ENCODE results near the gene DLGAP1.

Gene DLGAP1

DNA sequence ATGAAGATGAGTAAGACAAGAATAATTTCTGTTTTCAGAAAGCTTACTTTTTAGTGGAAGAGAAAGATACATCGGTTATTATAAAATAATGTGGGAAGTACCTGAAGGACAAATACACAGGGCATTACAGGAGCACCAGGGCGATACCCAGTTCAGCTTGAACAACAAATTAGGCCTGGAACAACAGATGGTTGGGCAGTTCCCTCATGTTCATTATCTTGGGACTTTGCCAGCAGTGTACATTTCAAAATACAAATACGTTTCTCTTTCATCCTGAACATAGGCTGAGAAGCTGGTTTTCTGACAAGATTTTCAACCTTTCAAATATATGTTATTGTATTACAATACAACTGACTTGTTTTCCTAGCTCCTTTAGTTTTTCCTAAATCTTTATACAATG lies 925.5 kb downstream of the DLGAP1 start:
- TF ChIP-seq, protein P1, sequence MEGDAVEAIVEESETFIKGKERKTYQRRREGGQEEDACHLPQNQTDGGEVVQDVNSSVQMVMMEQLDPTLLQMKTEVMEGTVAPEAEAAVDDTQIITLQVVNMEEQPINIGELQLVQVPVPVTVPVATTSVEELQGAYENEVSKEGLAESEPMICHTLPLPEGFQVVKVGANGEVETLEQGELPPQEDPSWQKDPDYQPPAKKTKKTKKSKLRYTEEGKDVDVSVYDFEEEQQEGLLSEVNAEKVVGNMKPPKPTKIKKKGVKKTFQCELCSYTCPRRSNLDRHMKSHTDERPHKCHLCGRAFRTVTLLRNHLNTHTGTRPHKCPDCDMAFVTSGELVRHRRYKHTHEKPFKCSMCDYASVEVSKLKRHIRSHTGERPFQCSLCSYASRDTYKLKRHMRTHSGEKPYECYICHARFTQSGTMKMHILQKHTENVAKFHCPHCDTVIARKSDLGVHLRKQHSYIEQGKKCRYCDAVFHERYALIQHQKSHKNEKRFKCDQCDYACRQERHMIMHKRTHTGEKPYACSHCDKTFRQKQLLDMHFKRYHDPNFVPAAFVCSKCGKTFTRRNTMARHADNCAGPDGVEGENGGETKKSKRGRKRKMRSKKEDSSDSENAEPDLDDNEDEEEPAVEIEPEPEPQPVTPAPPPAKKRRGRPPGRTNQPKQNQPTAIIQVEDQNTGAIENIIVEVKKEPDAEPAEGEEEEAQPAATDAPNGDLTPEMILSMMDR (conservative IDR thresholded peaks at IDR 0.05; ENCODE audit: control insufficient read depth, insufficient read depth, low read depth, low read length): no peak
- H3K4me3 ChIP-seq (ENCODE audit: control insufficient read depth, low read depth, low read length): no peak overlapping the region

DNA sequence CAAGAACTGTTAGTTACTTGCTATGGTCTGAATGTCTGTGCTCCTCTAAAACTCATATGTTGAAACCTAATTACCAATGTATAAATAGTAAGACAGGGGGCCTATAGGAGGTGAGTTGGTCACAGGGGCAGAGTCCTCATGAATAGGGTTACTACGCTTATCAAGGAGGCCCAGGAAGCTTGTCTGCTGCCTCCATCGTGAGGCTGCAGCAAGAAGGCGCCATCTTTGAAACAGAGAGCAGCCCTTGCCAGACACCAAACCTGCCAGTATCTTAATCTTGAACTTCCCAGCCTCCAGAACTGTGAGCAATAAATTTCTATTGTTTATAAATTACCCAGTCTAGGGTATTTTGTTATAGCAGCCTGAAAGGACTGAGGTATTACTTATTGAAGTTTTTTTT lies 926.0 kb downstream of the DLGAP1 start:
- H3K4me3 ChIP-seq (ENCODE audit: control insufficient read depth, low read depth, low read length): no peak overlapping the region
- TF ChIP-seq, protein P1 (conservative IDR thresholded peaks at IDR 0.05; ENCODE audit: control insufficient read depth, insufficient read depth, low read depth, low read length): no peak
- DNase-seq (ENCODE audit: low read depth): no peak

More for the DNA sequence above, 925.5 kb downstream of the DLGAP1 start:
- DNase-seq (ENCODE audit: low read depth): no peak

DNA sequence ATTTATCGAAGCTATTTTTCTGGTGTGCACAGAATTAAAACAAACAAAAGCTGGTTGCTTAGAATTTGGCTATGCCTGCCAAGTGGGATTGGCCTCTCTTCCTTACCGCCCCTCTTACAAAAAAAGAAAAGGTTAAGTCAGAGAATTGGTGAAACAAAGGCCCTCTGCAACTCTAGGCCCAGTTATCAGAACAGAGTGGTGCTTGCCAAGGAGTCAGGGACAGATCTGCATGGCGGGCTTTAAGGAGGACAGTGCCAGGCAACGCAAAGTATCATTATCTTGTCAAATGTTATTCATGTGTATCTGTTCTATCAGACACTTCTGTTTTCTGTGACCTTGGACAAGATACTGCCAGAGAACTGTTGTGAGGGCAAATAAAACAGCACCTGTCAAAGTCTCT lies 926.9 kb downstream of the DLGAP1 start:
- TF ChIP-seq, protein P1 (conservative IDR thresholded peaks at IDR 0.05; ENCODE audit: control insufficient read depth, insufficient read depth, low read depth, low read length): no peak
- H3K4me3 ChIP-seq (ENCODE audit: control insufficient read depth, low read depth, low read length): no peak overlapping the region
- DNase-seq (ENCODE audit: low read depth): no peak

DNA sequence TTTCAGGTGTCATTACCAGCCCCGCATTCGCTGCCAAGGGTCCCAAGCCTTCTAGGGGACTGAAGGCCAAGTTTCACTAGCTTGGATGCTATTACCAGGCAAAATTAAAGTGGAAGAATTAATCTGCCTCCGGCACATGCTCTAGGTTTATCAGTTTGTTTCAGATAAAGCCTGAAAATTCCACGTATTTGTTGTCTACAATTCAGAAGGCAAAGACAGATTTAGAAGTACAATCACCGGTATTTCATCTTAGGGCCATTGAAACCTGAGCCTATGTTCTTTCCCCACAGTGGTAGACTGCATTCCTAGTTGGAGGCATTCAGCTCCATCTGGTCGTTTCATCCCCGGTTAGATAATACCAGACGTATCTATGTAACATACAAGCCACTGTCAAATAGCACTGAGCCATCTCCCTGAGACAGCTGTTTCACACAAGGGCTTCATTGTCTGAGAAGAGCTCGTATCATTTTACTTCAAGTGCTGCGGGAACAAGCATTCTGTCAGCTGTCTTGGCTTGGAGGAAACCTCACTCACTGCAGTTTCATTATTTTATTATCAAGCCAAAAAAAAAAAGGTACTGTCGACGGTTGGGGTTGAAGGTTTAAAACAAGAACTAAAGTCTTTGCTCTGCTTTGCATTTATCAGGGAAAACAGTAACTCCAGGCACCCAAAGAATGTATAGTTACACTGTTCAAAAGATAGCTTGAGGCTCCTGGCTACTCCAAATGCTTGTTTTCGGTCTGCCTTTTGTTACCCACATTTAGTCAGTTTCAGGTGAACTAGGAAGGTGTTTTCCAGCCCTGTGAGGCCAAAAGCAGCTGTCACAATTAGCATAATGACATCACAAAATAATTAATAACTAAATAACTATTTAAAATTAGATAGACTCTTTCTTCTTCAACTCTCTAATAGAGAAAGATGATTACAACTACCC lies 928.4 kb downstream of the DLGAP1 start:
- no peak overlapping the region for H3K4me3 ChIP-seq (ENCODE audit: control insufficient read depth, low read depth, low read length)
- TF ChIP-seq, protein P1 (conservative IDR thresholded peaks at IDR 0.05; ENCODE audit: control insufficient read depth, insufficient read depth, low read depth, low read length): no peak
- no peak for DNase-seq (ENCODE audit: low read depth)

DNA sequence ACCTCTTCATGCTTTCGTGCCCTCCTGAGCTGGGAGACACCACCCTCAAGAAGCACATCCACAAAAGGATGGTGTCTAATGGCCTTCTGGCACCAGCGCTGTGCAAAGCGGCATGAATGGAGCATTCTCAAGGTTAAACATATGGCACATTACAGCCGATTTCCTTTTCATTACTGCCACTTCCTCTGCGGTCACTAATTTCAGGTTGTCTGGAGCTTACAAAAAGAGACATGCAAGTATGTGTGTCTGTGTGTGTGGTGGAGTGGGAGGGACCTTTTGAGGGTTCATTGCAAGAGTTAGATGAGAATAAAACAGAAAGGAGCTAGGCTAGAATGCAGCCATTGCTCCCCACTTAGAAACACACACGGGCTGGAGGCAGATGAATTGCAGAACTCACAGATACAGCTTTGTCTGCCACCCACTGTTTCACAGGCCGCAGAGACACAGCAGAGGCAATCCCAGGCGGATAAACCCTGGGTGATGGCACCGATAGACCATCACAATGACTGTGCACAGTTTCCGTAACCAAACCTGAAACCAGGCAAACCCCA lies 929.2 kb downstream of the DLGAP1 start:
- no peak overlapping the region for H3K4me3 ChIP-seq (ENCODE audit: control insufficient read depth, low read depth, low read length)
- DNase-seq (ENCODE audit: low read depth): no peak
- TF ChIP-seq, protein P1 (conservative IDR thresholded peaks at IDR 0.05; ENCODE audit: control insufficient read depth, insufficient read depth, low read depth, low read length): no peak

DNA sequence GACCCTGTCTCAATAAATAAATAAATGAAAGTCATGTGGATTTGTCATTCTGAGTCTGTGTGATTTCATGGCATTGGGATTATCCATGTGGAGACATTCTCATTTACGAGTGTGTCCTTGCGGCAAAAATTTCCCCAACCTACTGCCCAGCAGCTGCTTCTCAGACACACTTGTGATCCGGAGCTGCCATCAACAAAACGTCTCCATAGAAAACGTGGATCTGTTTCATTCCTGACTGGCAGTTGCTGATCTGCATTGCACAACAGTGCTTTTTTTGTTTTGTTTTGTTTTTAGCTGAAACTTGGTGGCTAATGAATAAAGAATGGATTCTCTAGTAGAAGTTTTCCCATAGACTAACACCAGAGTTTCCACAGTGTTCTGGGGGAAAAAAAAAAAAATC lies 930.4 kb downstream of the DLGAP1 start:
- no peak overlapping the region for H3K4me3 ChIP-seq (ENCODE audit: control insufficient read depth, low read depth, low read length)
- no peak for DNase-seq (ENCODE audit: low read depth)
- TF ChIP-seq, protein P1 (conservative IDR thresholded peaks at IDR 0.05; ENCODE audit: control insufficient read depth, insufficient read depth, low read depth, low read length): no peak
